ENCODE measurements around the gene ATP5F1C. TPM values are rescaled to one million over a fixed set of nuclear protein-coding genes. Genes with fewer than 3 reads are reported as not detected.
A peak's percentile ranks its signal among the peaks of the same experiment; 100 is the strongest.
"Not testable (repeated sequence)": the region's sequence is repeated elsewhere in the genome, so short reads cannot be mapped to it uniquely, and the experiment has no call there.

The ATP5F1C gene
- total and polyA plus RNA-seq, 7 experiments from 2014 or later: 113 to 400 (median 130) TPM

DNA sequence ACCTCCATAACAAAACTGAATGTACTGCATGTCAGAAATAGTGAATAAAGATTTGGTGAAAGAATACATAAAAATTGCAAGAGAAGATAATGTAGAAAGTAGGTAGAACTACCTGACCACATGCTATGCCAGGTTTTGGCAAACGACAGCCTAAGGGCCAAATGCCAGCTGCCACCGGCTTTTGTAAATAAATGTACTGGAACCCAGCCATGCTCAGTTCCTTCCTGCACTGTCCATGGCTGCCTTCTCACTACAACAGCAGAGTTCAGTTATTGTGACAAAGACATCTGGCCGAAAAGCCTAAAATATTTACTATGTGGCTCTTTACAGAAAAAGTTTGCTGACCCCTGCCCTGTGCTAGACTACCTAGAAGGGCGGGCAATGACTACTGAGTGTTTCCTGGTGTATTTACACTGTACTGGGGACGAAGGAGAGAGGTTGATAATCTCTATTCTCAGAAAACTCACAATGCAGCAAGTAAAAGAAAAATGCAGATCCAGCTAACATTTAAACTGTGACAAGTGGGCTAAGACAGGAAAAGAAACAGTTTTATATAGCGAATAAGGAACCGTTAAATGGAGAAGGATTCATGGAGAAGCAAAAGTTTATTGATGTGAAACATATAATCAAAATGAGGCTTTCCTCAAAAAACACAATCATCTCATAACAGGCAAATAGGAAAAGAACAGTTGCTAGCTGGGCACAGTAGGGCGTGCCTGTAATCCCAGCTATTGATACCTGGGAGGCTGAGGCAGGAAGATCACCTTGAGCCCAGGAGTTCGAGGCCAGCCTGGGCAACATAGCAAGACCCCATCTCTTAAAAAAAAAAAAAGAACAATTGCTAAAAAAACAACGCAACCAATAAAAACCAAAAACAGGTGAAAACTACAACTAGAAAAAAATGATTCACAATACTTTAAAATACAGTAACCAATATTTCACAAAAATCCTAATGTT is 13.9 kb upstream of the ATP5F1C start:
- no peaks in the 10 kb centered on the region for H3K9me3 Mint-ChIP-seq
- ATAC-seq (no peak), DNase-seq (no peak)
- intact Hi-C loops (cut with micrococcal nuclease): no loop called here
- H3K4me1 Mint-ChIP-seq: peaks cover 0 to 5% (median 3%) of the 10 kb centered on the region in 7 donors
- Histone ChIP-seq H3K27me3 (ENCODE audit: control insufficient read depth in 2 of 2, insufficient read depth in 2 of 2, low read length in 2 of 2) (no peaks in the 10 kb centered on the region), H3K9me3 (ENCODE audit: control insufficient read depth in 2 of 3, low read length in 3 of 3) (no peaks in the 10 kb centered on the region), H3K36me3 (ENCODE audit: control insufficient read depth in 2 of 3, insufficient read depth in 3 of 3, low read length in 3 of 3) (peaks cover 8 to 66% (median 19%) of the 10 kb centered on the region in 3 experiments), H3K27ac (ENCODE audit: low read depth, low read length) (no peak overlapping the region), H3K4me1 (ENCODE audit: control insufficient read depth in 2 of 2, insufficient read depth in 2 of 2, low read length in 2 of 2) (no peaks in the 10 kb centered on the region), H3K4me3 (ENCODE audit: low read length) (no peak overlapping the region)
- CTCF ChIA-PET: no interaction called here
- no peak overlapping the region for H3K4me3 Mint-ChIP-seq
- POLR2A ChIA-PET: interaction anchor here (1.7 kb wide), 1 partner anchor 14 kb away, joined by 6 read pairs; the partner anchor contains the start of genes ATP5F1C and KIN
- H3K36me3 Mint-ChIP-seq: peaks cover 14 to 45% (median 34%) of the 10 kb centered on the region in 5 donors
- peak overlapping the region in 1 of 9 donors; percentile 22 for H3K27ac Mint-ChIP-seq
- H3K27me3 Mint-ChIP-seq: no peaks in the 10 kb centered on the region

DNA sequence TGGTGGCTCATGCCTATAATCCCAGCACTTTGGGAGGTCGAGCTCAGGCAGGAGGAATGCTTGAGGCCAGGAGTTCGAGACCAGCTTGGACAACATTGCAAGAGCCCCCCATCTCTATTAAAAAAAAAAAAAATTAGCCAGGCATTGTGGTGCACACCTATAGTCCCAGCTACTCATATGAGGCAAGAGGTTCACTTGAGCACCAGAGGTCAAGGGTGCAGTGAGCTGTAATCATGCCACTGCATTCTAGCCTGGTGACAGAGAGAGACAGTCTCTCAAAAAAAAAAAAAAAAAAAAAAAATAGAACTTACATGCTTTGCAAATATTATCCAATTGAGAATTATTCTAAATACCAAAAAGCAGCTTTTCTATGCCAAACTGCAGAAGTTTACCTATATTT is 11.2 kb upstream of the ATP5F1C start:
- CTCF ChIA-PET: interaction anchor here (0.6 kb wide), 1 partner anchor 11 kb away, joined by 6 read pairs; the partner anchor contains the start of genes ATP5F1C and KIN
- POLR2A ChIA-PET: interaction anchor here (0.7 kb wide), 1 partner anchor 13 kb away, joined by 3 read pairs; no protein-coding TSS in a partner anchor
- no peak overlapping the region for H3K4me3 ChIP-seq (ENCODE audit: low read length)
- H3K27me3 ChIP-seq (ENCODE audit: control insufficient read depth in 2 of 2, insufficient read depth in 2 of 2, low read length in 2 of 2): no peaks in the 10 kb centered on the region
- Mint-ChIP-seq H3K4me3 (no peak overlapping the region), H3K4me1 (peaks cover 3 to 12% (median 6%) of the 10 kb centered on the region in 7 donors), H3K36me3 (peaks cover 10 to 43% (median 36%) of the 10 kb centered on the region in 5 donors), H3K27ac (no peak overlapping the region), H3K9me3 (no peaks in the 10 kb centered on the region), H3K27me3 (no peaks in the 10 kb centered on the region)
- H3K4me1 ChIP-seq (ENCODE audit: control insufficient read depth in 2 of 2, insufficient read depth in 2 of 2, low read length in 2 of 2): no peaks in the 10 kb centered on the region
- peaks cover 3 to 73% (median 19%) of the 10 kb centered on the region in 3 experiments for H3K36me3 ChIP-seq (ENCODE audit: control insufficient read depth in 2 of 3, insufficient read depth in 3 of 3, low read length in 3 of 3)
- no peaks in the 10 kb centered on the region for H3K9me3 ChIP-seq (ENCODE audit: control insufficient read depth in 2 of 3, low read length in 3 of 3)
- intact Hi-C loops (cut with micrococcal nuclease): no loop called here
- H3K27ac ChIP-seq (ENCODE audit: low read depth, low read length): no peak overlapping the region
- ATAC-seq (no peak), DNase-seq (no peak)

DNA sequence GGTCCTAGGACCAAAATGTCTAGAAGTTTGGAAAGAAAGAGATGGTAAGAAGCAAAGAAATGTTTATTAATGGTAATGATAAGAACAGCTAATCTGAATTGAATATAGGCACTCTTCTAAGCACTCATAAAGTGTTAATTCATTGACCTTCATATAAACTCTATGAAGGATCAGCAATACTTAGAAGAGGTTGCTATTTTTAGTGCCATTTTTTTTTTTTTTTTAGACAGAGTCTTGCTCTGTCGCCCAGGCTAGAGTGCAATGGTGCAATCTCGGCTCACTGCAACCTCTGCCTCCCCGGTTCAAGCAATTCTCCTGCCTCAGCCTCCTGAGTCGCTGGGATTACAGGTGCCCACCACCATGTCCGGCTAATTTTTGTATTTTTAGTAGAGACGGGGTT is 5.8 kb upstream of the ATP5F1C start:
- intact Hi-C loops (cut with micrococcal nuclease): loop anchor here in 1 of 2 donors (10.0 kb wide), 2 partner anchors 553 to 1967 kb away; partner anchors contain the start of gene GDI2
- H3K4me1 ChIP-seq (ENCODE audit: control insufficient read depth in 2 of 2, insufficient read depth in 2 of 2, low read length in 2 of 2); H3K9me3 ChIP-seq (ENCODE audit: control insufficient read depth in 2 of 3, low read length in 3 of 3); DNase-seq; H3K4me3 ChIP-seq (ENCODE audit: low read length); ATAC-seq; H3K4me3 Mint-ChIP-seq; H3K27ac ChIP-seq (ENCODE audit: low read depth, low read length); CTCF ChIA-PET; H3K9me3 Mint-ChIP-seq; H3K27me3 Mint-ChIP-seq; H3K27ac Mint-ChIP-seq; H3K27me3 ChIP-seq (ENCODE audit: control insufficient read depth in 2 of 2, insufficient read depth in 2 of 2, low read length in 2 of 2): not testable (repeated sequence)
- peaks cover 10 to 31% (median 21%) of the 10 kb centered on the region in 5 donors for H3K36me3 Mint-ChIP-seq
- peaks cover 15 to 34% (median 27%) of the 10 kb centered on the region in 7 donors for H3K4me1 Mint-ChIP-seq
- POLR2A ChIA-PET: interaction anchor here (0.7 kb wide), 1 partner anchor 161 kb away, joined by 3 read pairs; no protein-coding TSS in a partner anchor
- H3K36me3 ChIP-seq (ENCODE audit: control insufficient read depth in 2 of 3, insufficient read depth in 3 of 3, low read length in 3 of 3): peaks cover 0 to 41% (median 3%) of the 10 kb centered on the region in 3 experiments

DNA sequence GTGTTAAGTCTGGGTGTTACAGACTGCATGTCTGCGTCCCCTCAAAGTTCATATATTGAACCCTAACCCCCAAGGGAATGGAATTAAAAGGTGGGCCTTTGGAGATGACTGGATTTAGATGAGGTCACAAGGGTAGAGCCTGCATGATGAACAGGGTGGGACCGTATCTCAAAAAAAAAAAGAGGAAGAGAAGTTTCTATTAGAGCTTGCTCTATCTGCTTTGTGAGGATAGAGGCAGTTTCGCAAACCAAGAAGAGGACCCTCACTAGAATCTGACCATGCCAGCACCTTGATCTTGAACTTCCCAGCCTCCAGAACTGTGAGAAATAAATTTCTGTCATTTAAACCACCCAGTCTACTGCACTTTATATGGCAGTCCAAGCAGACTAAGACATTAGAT is 1.5 kb upstream of the ATP5F1C start:
- ChIA-PET CTCF (no interaction called here), POLR2A (interaction anchor here (3.8 kb wide), 1 partner anchor 32 kb away, joined by 70 read pairs; the partner anchor contains the start of gene TAF3)
- Mint-ChIP-seq H3K27me3 (no peaks in the 10 kb centered on the region), H3K36me3 (peaks cover 6 to 15% (median 7%) of the 10 kb centered on the region in 5 donors), H3K27ac (peak overlapping the region in 1 of 9 donors; percentile 44), H3K4me3 (no peak overlapping the region), H3K9me3 (no peaks in the 10 kb centered on the region), H3K4me1 (peaks cover 33 to 61% (median 48%) of the 10 kb centered on the region in 7 donors)
- H3K36me3 ChIP-seq (ENCODE audit: control insufficient read depth in 2 of 3, insufficient read depth in 3 of 3, low read length in 3 of 3): peaks cover 0 to 7% (median 0%) of the 10 kb centered on the region in 3 experiments
- no peak overlapping the region for H3K27ac ChIP-seq (ENCODE audit: low read depth, low read length)
- no peak for ATAC-seq
- no peak for DNase-seq
- H3K9me3 ChIP-seq (ENCODE audit: control insufficient read depth in 2 of 3, low read length in 3 of 3): no peaks in the 10 kb centered on the region
- intact Hi-C loops (cut with micrococcal nuclease): loop anchor here (5.0 to 10.0 kb wide), 4 partner anchors 266 to 1972 kb away; partner anchors contain the start of genes GATA3 (in 1 of the 2) and GDI2 (in 1 of the 2)
- no peak overlapping the region for H3K4me3 ChIP-seq (ENCODE audit: low read length)
- H3K27me3 ChIP-seq (ENCODE audit: control insufficient read depth in 2 of 2, insufficient read depth in 2 of 2, low read length in 2 of 2): no peaks in the 10 kb centered on the region
- H3K4me1 ChIP-seq (ENCODE audit: control insufficient read depth in 2 of 2, insufficient read depth in 2 of 2, low read length in 2 of 2): peaks cover 21 to 23% of the 10 kb centered on the region in 2 donors

DNA sequence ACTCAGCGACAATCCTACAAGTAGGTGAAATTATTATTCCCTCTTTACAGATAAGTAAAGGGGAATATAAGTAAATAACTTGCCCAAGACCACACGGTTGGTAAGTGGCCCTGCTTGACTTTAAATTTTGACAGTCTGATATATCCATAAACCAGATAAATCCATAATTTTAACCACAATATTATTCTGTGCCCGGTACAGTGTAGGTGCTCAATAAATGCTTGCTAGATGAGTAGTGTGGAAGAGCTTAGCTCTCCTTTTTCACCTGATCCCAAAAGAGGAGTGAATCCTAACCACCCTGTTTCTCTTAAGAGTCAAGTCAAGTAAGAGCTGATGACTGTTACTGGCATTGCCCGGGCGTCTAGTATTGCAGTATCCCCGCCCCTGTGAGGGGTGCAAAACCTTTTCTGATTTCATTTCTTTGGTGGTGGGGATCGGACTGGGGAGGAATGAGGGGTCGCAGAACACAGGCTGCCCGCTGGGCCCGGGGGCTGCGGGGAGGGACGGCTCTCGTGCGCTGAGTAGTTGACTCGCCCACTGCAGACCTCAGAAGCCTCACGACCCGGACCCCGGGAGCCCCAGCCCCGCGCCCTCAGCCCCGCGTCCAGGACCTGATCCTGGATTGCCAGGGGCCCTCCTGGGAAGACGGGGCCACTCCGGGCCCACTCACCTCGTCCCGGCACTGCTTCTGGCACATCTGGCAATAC is 674 bp upstream of the ATP5F1C start:
- Histone ChIP-seq H3K4me1 (ENCODE audit: control insufficient read depth in 2 of 2, insufficient read depth in 2 of 2, low read length in 2 of 2) (peaks cover 21 to 26% of the 10 kb centered on the region in 2 donors), H3K4me3 (ENCODE audit: low read length) (peak overlapping the region; percentile 79), H3K27me3 (ENCODE audit: control insufficient read depth in 2 of 2, insufficient read depth in 2 of 2, low read length in 2 of 2) (no peaks in the 10 kb centered on the region), H3K36me3 (ENCODE audit: control insufficient read depth in 2 of 3, insufficient read depth in 3 of 3, low read length in 3 of 3) (peaks cover 0 to 7% (median 0%) of the 10 kb centered on the region in 3 experiments), H3K9me3 (ENCODE audit: control insufficient read depth in 2 of 3, low read length in 3 of 3) (no peaks in the 10 kb centered on the region), H3K27ac (ENCODE audit: low read depth, low read length) (peak overlapping the region; percentile 84)
- H3K4me1 Mint-ChIP-seq: peaks cover 41 to 70% (median 50%) of the 10 kb centered on the region in 7 donors
- H3K9me3 Mint-ChIP-seq: no peaks in the 10 kb centered on the region
- ChIA-PET CTCF (interaction anchor here (0.6 to 1.0 kb wide), 2 partner anchors 10 to 30 kb away, joined by 4 to 6 read pairs; no protein-coding TSS in a partner anchor), POLR2A (interaction anchor here (0.7 to 3.8 kb wide), 13 partner anchors 11 to 1223 kb away, joined by 3 to 70 read pairs (median 3); partner anchors contain the start of genes SFMBT2 and TAF3)
- intact Hi-C loops (cut with micrococcal nuclease): loop anchor here (5.0 to 10.0 kb wide), 4 partner anchors 265 to 1973 kb away; partner anchors contain the start of genes GATA3 (in 1 of the 2) and GDI2 (in 1 of the 2)
- H3K27ac Mint-ChIP-seq: no peak overlapping the region
- DNase-seq: peak in 2 of 9 donors; percentile 4 to 7
- H3K27me3 Mint-ChIP-seq: no peaks in the 10 kb centered on the region
- peaks cover 6 to 23% (median 12%) of the 10 kb centered on the region in 5 donors for H3K36me3 Mint-ChIP-seq
- no peak overlapping the region for H3K4me3 Mint-ChIP-seq
- no peak for ATAC-seq
